Transverse colon (tissue), 4 donors: Measurements from ENCODE around the gene REL.
"Not testable (repeated sequence)": the region's sequence is repeated elsewhere in the genome, so short reads cannot be mapped to it uniquely, and the experiment has no call there.

Source experiments
- CTCF ChIP-seq, 5 experiments: fragments of 200-600 bp in 3 of 5; fragments of 450-650 bp in 2 of 5; sonication (generic) in 3 of 5; IDR thresholded peaks; 1 replicate in 2 of 5; 2 replicates in 3 of 5; pipeline ENCODE4 v1.5.1; 2016 to 2017; ENCODE audit warnings: antibody characterized with exemption in 5 of 5, inconsistent platforms in 3 of 5, mild to moderate bottlenecking in 2 of 5, moderate library complexity in 1 of 5
- EP300 ChIP-seq: sonication (generic); formaldehyde crosslinking; IDR thresholded peaks from one replicate; pipeline ENCODE4 v1.6.1; 2017; ENCODE audit warnings: antibody characterized with exemption, low read depth
- POLR2A ChIP-seq: fragments of 450-650 bp; IDR thresholded peaks from one replicate; pipeline ENCODE4 v1.6.1; 2016; ENCODE audit warnings: antibody characterized with exemption, mild to moderate bottlenecking, moderate library complexity
- POLR2AphosphoS5 ChIP-seq, 3 donors: sonication (generic); formaldehyde crosslinking; IDR thresholded peaks; one replicate each; pipeline ENCODE4 v1.6.1; 2016; ENCODE audit warnings: antibody characterized with exemption in 3 of 3

- TF ChIP-seq CTCF (IDR thresholded peaks at IDR 0.05); POLR2A; POLR2AphosphoS5 (IDR thresholded peaks at IDR 0.05); EP300: not testable (repeated sequence)
Measured at GRCh38 chr2:60905867-60906266, 24.5 kb downstream of the REL start.
